NCI-H2029 treated with DMSO at 0.1 percent for 48 hours (cell line): Measurements from ENCODE around the gene PPFIBP2.

Experiments
- DNase-seq: peaks from one replicate; lab custom pipeline; 2025; lab: John Stamatoyannopoulos, UW

The PPFIBP2 gene

GRCh38 chr11:7666292-7666866 lies 152.6 kb downstream of the PPFIBP2 start:
- DNase-seq = no peak

- DNase-seq = no peak
These were observed 153.7 kb downstream of the PPFIBP2 start for GRCh38 chr11:7667460-7667859.

GRCh38 chr11:7668464-7668863 lies 154.7 kb downstream of the PPFIBP2 start:
- DNase-seq = no peak

- DNase-seq = no peak
These were observed 155.1 kb downstream of the PPFIBP2 start for GRCh38 chr11:7668911-7669310.

GRCh38 chr11:7670641-7671040 lies 156.8 kb downstream of the PPFIBP2 start:
- DNase-seq = no peak

- DNase-seq = no peak
These were observed 157.8 kb downstream of the PPFIBP2 start for GRCh38 chr11:7671347-7672215.

GRCh38 chr11:7672276-7672959 lies 158.6 kb downstream of the PPFIBP2 start:
- no peak for DNase-seq

GRCh38 chr11:7672960-7673723 lies 159.3 kb downstream of the PPFIBP2 start, which contains the start of gene CYB5R2:
TSS of gene CYB5R2 (minus strand) at chr11:7673500. CDS start at chr11:7672825, 675 bp downstream.
- DNase-seq = no peak

- DNase-seq = no peak
These were observed 160.1 kb downstream of the PPFIBP2 start for GRCh38 chr11:7673724-7674434.

GRCh38 chr11:7675631-7676030 lies 161.8 kb downstream of the PPFIBP2 start:
- DNase-seq = no peak

GRCh38 chr11:7677071-7677470 lies 163.3 kb downstream of the PPFIBP2 start:
- DNase-seq = no peak

GRCh38 chr11:7677796-7678201 lies 164.0 kb downstream of the PPFIBP2 start:
- no peak for DNase-seq

GRCh38 chr11:7683571-7683970 lies 169.8 kb downstream of the PPFIBP2 start:
- no peak for DNase-seq

- DNase-seq = no peak
These were observed 173.0 kb downstream of the PPFIBP2 start for GRCh38 chr11:7686761-7687160.

GRCh38 chr11:7687386-7687785 lies 173.6 kb downstream of the PPFIBP2 start:
- DNase-seq = no peak

GRCh38 chr11:7688238-7688826 lies 174.5 kb downstream of the PPFIBP2 start:
- DNase-seq = no peak

- no peak for DNase-seq
These were observed 175.4 kb downstream of the PPFIBP2 start for GRCh38 chr11:7689239-7689638.

- no peak for DNase-seq
These were observed 176.8 kb downstream of the PPFIBP2 start for GRCh38 chr11:7690648-7691047.

GRCh38 chr11:7691759-7692350 lies 178.1 kb downstream of the PPFIBP2 start:
- no peak for DNase-seq

- DNase-seq = no peak
These were observed 178.6 kb downstream of the PPFIBP2 start for GRCh38 chr11:7692426-7692825.

- DNase-seq = no peak
These were observed 180.4 kb downstream of the PPFIBP2 start for GRCh38 chr11:7694235-7694634.
